HG03439 (cell line): ENCODE data around the gene TBC1D21.

Experiments used
- ATAC-seq: cut with Tn5 transposase; IDR thresholded peaks from one replicate; pipeline ENCODE4 v1.9.1; 2021; ENCODE audit warnings: mild to moderate bottlenecking, moderate library complexity; ENCODE audit not compliant: unreplicated experiment

TBC1D21 gene, protein sequence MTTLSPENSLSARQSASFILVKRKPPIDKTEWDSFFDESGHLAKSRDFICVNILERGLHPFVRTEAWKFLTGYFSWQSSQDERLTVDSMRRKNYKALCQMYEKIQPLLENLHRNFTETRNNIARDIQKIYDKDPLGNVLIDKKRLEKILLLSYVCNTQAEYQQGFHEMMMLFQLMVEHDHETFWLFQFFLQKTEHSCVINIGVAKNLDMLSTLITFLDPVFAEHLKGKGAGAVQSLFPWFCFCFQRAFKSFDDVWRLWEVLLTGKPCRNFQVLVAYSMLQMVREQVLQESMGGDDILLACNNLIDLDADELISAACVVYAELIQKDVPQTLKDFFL

DNA sequence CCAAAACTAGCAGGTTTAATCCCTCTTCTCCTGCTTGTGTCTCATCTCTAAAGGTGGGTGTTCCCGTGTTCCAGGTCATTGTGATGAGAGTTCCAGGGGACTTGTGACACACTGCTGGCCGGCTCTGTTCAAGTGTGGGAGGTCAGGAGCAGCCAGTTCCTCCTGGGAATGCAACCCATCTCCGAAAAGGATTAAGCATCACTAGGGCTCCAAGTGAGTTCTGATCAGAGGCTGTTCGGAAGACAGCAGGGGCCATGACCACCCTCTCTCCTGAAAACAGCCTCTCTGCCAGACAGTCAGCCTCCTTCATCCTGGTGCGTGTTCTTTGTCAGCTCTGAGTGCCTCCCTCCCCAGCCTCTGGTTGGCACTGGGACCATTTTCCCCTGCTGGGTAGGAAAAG, at the start of gene TBC1D21:
Gene TBC1D21 (plus strand): TSS at position 109 of the 400 bp plus-strand sequence. CDS start 146 bp downstream, at position 255.
- no peak for ATAC-seq

DNA sequence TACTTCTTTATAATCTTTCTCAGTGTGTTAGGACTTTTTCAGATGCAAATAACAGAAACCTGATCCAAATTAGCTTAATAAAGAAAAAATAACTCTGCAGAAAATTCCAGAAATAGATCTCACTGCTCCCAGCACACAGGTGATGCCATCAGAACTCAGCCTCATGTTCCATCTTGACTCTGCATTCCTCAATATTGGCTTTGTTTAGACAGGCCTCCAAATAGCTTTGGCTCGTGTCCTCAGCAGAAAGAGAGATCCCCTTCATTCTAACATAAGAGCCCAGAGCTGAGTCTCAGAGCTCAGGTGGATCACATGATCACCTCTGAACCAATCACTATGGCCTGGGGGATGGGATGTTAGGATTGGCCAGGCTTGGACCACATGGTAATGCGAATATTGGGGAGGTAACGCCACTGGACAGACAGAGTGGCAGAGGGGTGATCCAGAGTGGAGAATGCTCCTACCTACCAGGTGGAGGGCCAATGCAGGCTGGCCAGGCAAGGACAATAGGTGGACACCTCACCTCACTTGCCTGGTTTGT, 46.6 kb upstream of the TBC1D21 start:
- no peak for ATAC-seq

DNA sequence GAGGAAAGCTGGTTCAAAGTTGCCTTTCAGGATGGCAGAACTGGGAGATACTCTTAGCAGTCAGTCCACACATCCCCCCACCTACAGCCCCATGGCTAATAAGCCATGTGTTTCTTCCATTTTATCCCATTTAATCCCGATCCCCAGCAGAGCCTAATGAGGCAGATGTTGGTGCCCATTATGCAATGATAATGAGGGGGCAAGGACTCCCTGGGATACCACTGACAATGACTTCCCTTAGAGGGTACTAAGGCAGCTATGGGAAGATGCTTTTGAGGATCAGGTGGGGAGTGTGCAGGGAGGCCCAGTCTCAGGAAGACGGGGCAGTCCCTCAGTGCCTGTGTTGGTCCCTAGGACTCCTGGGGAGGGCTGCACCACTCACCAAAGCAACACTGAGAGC, 43.8 kb upstream of the TBC1D21 start:
- no peak for ATAC-seq

GRCh38 chr15:73832657-73833056, 40.7 kb upstream of the TBC1D21 start:
- ATAC-seq, result no peak

DNA sequence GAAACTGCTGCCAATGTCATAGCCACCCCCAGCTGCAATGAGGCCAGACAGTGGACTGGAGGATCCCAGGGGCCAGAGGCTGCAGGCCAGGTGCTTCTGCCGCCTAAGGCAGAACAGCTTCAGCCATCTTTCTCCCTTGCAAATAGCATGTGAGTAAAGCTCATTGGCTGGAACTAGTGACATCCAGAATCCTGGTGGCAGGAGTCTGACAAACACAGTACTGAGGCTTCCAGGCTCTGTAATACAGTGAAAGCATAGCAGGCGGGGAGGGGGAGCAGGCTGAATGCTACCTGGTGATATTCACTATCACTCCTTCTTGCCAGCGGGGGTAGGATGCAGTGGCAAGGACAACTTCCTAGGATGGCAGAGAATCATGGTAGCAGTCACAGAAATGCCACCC, 36.5 kb upstream of the TBC1D21 start:
- no peak for ATAC-seq

GRCh38 chr15:73838831-73839426, 34.4 kb upstream of the TBC1D21 start:
- no peak for ATAC-seq

- no peak for ATAC-seq
These were observed 33.5 kb upstream of the TBC1D21 start for GRCh38 chr15:73839699-73840377.

DNA sequence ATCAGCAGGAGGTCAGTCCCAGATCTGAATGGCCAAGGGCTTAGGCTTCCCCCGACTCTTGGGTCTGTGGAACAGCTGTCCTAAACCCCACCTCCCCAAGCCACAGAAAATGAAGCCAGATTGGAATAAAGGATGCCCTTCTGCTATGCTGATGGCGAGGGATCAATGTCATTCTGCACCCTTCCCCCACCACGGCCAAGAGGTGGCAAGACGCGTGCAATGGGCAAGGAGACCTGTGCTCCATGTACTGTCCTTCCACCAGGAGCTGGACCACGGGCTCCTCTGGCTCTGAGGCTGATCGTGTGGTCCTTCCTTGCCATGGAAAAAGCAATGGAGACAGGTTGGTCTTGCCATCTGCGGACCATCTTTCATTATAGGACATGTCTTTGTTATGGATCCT, 32.6 kb upstream of the TBC1D21 start:
- ATAC-seq, result no peak

- no peak for ATAC-seq
These were observed 31.3 kb upstream of the TBC1D21 start for GRCh38 chr15:73841756-73842725.

DNA sequence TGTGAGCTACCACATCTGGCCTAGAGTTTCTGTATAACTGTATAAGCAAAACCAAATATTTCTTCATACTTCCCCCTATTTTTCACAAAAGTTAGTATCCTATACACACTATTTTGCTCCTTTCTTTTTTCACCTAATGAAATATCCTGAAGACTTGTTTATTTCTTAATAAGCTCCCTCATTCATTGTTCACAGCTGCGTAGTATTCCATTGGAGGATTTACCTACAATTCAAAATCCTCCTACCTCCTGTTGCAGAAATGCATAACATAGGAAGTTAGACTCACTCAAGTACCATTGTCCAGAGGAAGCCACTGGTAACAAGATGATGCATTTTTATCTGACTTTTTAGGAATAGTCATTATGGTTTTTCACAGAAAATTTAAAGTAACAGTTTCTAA, 29.6 kb upstream of the TBC1D21 start:
- ATAC-seq, result no peak

- ATAC-seq, result no peak
These were observed 29.0 kb upstream of the TBC1D21 start for GRCh38 chr15:73844356-73844755.

GRCh38 chr15:73845507-73845906, 27.9 kb upstream of the TBC1D21 start:
- no peak for ATAC-seq

GRCh38 chr15:73845907-73846306, 27.5 kb upstream of the TBC1D21 start:
- ATAC-seq, result no peak

DNA sequence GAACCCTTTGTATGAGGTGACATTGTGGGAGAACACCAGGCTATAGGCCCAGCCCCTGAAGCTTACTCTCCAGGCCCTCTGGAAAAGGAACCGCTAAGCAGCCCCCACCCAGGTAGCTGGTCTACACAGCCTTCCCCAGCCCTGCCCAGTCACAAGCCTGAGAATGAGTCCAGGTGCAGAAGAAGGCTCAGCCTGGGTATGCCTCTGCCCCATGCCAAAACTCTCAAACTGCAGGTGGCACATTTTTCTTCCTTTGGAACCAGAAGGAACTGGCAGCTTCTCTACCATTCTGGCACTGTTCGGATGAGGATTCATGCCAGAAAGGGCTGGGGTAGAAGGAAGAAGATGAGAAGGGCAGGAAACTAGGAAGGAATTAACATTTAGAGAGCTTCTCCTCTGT, 23.7 kb upstream of the TBC1D21 start:
- no peak for ATAC-seq

GRCh38 chr15:73850228-73850627, 23.1 kb upstream of the TBC1D21 start:
- ATAC-seq, result no peak

DNA sequence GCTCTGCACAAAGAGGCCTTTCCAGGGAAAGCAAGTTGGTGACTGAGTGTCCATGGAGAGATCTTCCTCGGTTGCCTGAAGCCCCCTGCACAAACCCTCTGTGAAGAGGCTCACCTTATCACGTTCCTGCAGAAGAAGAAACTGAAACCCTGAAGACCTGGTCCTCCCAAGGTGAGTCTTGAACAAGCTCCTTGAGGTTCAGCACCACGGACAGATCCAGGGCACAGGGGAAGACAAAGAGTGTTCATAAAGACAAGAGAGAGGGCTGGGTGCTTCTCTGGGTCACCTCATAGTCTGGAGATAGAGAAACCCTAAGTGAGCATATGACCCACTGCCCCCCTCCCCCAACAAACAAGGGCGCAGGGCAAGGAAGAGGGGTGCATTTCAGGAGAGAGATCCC, 21.7 kb upstream of the TBC1D21 start:
- ATAC-seq, result no peak

GRCh38 chr15:73852507-73852906, 20.9 kb upstream of the TBC1D21 start:
- ATAC-seq, result no peak

DNA sequence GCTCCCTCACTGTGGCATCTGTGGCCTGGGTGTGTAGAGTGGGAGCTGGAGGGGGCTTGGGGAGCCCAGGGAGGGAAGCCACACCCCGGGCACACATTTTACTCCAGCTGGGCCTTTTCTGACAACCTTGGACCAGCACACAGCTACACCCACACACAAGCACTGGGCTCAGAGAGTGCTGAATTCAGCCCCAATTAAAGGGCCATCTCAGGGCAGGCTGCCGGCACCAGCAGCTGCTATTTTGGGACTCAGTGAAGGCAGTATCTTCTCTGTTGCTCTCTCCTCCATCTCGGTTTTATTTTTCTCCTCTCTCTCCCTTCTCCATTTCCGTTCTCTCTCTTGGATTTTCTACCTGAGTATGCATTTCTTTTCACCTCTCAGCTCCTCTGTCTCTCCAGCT, 19.1 kb upstream of the TBC1D21 start:
- ATAC-seq, result no peak

- ATAC-seq, result no peak
These were observed 16.7 kb upstream of the TBC1D21 start for GRCh38 chr15:73856458-73857192.
